A673 (cell line): ENCODE measurements around the gene RAB3B. TPM values are rescaled to one million over a fixed set of nuclear protein-coding genes. Genes with fewer than 3 reads are reported as not detected.
A peak's percentile ranks its signal among the peaks of the same experiment; 100 is the strongest.

Experiments
- BruUV-seq: library from RNA; stranded (reverse); fragments of 400-500 nt; replicated peaks from 2 replicates; lab custom pipeline; 2021; lab: Mats Ljungman, UMichigan
- CTCF ChIA-PET: fragments of 300-600 bp; sonication (Branson Sonifier 250); formaldehyde crosslinking; loops from one replicate; lab custom pipeline; 2022; ENCODE audit warnings: antibody characterized with exemption; lab: Charles Lee
- POLR2A ChIA-PET: fragments of 300-600 bp; sonication (Branson Sonifier 250); formaldehyde crosslinking; loops from one replicate; lab custom pipeline; 2022; ENCODE audit warnings: antibody characterized with exemption; ENCODE audit not compliant: low non-redundant PET; lab: Charles Lee
- DNase-seq: peaks from one replicate; pipeline ENCODE4 v3.0.0-alpha.2; 2015; ENCODE audit warnings: low spot score
- H3K27ac ChIP-seq: fragments of 200-600 bp; sonication (generic); 2 replicates; pipeline ENCODE4 v1.5.1; 2016; ENCODE audit warnings: mixed run types, low read depth, mild to moderate bottlenecking, mixed read lengths, antibody characterized with exemption, low read length; ENCODE audit not compliant: poor library complexity, severe bottlenecking
- H3K27me3 ChIP-seq: fragments of 200-600 bp; sonication (generic); replicated peaks from 2 replicates; pipeline ENCODE4 v1.6.1; 2017; ENCODE audit warnings: mixed run types, low read depth, mild to moderate bottlenecking, mixed read lengths, antibody characterized with exemption, low read length; ENCODE audit not compliant: insufficient read depth, poor library complexity
- H3K36me3 ChIP-seq: fragments of 200-600 bp; sonication (generic); 2 replicates; pipeline ENCODE4 v1.6.1; 2016; ENCODE audit warnings: mixed run types, mild to moderate bottlenecking, mixed read lengths, antibody characterized with exemption, low read length; ENCODE audit not compliant: insufficient read depth, poor library complexity, severe bottlenecking
- H3K4me1 ChIP-seq: fragments of 200-600 bp; sonication (generic); 2 replicates; pipeline ENCODE4 v1.6.1; 2017; ENCODE audit warnings: mixed run types, mild to moderate bottlenecking, mixed read lengths, antibody characterized with exemption, low read length; ENCODE audit not compliant: insufficient read depth, poor library complexity, severe bottlenecking
- H3K4me3 ChIP-seq: fragments of 200-600 bp; sonication (generic); 2 replicates; pipeline ENCODE4 v1.5.1; 2016; ENCODE audit warnings: low read depth, mixed run types, mild to moderate bottlenecking, mixed read lengths, low read length; ENCODE audit not compliant: poor library complexity, severe bottlenecking
- H3K9me3 ChIP-seq: fragments of 200-600 bp; sonication (generic); 2 replicates; pipeline ENCODE4 v1.6.1; 2016; ENCODE audit warnings: mixed run types, low read depth, mild to moderate bottlenecking, mixed read lengths, antibody characterized with exemption, low read length; ENCODE audit not compliant: poor library complexity, severe bottlenecking
- EZH2 ChIP-seq: fragments of 200-600 bp; sonication (generic); IDR thresholded peaks from 2 replicates; pipeline ENCODE4 v1.6.1; 2017; ENCODE audit warnings: borderline replicate concordance, low read depth, mild to moderate bottlenecking, mixed read lengths, antibody characterized with exemption, low read length; ENCODE audit not compliant: poor library complexity, severe bottlenecking
- intact Hi-C: fragments of 100-400 bp; cut with micrococcal nuclease; formaldehyde crosslinking; loops from one replicate; pipeline ENCODE4 v1.10.0; 2022; ENCODE audit not compliant: unreplicated experiment
- total RNA-seq: library from RNA; stranded (reverse); gene quantifications from 2 replicates; pipeline ENCODE4 v1.2.3, GENCODE V29; 2021
- TF ChIP-seq, protein P1 (sequence below): fragments of 300-800, 200-600 bp; sonication (generic); conservative IDR thresholded peaks from 2 replicates; pipeline ENCODE4 v1.5.1; 2017; ENCODE audit warnings: low read depth, mild to moderate bottlenecking, antibody characterized with exemption, low read length, moderate library complexity, mixed read lengths

RAB3B gene
- total RNA-seq, 1 experiment from 2014 or later = 25.5 TPM

DNA sequence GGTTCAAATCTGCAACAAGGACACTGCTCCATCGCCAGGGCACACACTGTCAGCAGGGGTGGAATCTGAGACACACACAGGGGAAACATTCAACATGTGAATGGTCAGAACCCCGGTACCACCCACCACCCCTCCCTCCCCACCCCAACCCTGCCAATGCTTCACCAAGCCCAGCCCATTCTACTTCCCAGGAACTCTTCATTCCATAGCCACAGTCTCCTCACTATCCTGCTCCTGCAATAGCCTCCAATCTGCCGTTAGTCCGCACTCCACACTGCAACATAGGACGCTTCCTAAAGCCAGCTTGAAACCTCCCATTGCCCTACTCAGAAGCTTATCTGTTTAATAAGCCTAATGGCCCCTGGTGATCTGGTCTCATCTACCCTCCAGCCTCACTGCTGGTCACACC is 7.5 kb upstream of the RAB3B start:
- intact Hi-C loops = no loop called here
- ChIA-PET CTCF (interaction anchor here (0.6 to 1.8 kb wide), 2 partner anchors 101 to 351 kb away, joined by 3 to 6 read pairs; no protein-coding TSS in a partner anchor), POLR2A (no interaction called here)
- Histone ChIP-seq H3K36me3 (no peaks in the 10 kb centered on the region), H3K4me1 (peaks cover 11% of the 10 kb centered on the region), H3K27ac (no peak overlapping the region), H3K27me3 (no peaks in the 10 kb centered on the region), H3K4me3 (no peak overlapping the region), H3K9me3 (no peaks in the 10 kb centered on the region)
- DNase-seq = no peak
- BruUV-seq = no TSS peak
- TF ChIP-seq, protein P1, sequence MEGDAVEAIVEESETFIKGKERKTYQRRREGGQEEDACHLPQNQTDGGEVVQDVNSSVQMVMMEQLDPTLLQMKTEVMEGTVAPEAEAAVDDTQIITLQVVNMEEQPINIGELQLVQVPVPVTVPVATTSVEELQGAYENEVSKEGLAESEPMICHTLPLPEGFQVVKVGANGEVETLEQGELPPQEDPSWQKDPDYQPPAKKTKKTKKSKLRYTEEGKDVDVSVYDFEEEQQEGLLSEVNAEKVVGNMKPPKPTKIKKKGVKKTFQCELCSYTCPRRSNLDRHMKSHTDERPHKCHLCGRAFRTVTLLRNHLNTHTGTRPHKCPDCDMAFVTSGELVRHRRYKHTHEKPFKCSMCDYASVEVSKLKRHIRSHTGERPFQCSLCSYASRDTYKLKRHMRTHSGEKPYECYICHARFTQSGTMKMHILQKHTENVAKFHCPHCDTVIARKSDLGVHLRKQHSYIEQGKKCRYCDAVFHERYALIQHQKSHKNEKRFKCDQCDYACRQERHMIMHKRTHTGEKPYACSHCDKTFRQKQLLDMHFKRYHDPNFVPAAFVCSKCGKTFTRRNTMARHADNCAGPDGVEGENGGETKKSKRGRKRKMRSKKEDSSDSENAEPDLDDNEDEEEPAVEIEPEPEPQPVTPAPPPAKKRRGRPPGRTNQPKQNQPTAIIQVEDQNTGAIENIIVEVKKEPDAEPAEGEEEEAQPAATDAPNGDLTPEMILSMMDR = no peak
- no peak for TF ChIP-seq EZH2

DNA sequence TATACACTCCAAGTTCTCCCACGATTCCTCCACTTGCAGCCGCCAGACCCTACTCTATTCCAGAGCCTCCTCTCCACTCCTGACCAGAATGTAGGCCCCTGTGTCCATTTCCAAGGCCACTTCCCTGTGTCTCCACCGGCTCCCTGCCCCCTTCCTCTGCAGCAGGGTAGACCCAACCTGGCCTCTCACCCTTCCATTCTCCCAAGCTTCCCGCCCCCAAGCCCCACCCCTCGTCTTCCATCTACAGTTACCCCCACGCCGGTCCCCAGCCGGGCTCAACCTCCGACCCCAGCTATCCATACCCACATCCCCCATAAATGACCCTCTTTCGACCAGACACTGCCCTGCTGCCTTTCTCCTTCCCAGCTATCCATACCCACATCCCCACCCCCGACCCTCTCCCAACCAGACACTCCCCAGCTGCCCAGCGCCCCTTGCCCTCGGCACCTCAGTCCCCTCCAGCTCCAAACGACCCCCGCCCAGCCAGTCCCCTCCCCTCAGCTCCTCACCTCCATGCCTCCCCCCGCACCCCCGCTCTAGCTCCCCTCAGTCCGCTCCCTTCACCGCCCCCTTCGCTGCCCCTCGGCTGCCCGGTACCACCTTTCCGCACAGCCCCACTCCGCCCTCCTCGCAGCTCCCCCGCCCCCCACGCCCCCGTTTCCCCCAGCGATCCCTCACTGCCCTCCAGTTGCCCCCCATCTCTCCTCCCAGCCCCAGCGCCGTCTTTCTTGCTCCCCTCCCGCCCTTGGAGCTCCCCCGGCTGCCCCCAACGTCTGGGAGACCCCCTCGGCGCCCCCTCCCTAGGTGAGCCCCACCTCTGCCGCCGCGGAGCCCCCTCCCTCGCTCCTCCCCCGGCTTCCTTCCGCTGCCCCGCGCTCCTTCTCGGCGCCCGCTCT is 670 bp downstream of the RAB3B start:
- peak overlapping the region; percentile 70 for H3K27ac ChIP-seq
- H3K4me3 ChIP-seq = peak overlapping the region; percentile 95
- BruUV-seq = no TSS peak
- no peak for DNase-seq
- no peak for TF ChIP-seq EZH2
- POLR2A ChIA-PET = no interaction called here
- intact Hi-C loops = no loop called here
- CTCF ChIA-PET = no interaction called here
- no peaks in the 10 kb centered on the region for H3K27me3 ChIP-seq
- H3K36me3 ChIP-seq = no peaks in the 10 kb centered on the region
- H3K4me1 ChIP-seq = peaks cover 21% of the 10 kb centered on the region
- no peaks in the 10 kb centered on the region for H3K9me3 ChIP-seq

DNA sequence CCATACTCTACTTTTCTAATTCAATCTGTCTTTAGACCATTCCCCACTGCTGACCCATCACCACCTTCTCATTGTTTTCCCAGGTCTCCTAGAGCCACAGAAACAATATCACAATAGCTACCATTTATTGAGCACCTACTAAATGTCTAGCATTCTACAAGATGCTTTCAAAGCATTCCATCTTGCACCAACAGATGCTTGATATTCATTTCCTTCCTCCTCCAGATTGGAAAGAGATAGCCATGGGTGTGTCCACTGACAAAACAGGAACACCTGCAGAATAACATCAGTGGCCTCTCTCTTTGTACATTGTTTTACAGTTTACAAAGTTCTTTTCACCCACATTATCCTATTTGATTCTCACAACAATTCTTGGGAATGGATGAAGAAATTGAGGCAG is 2.2 kb downstream of the RAB3B start:
- no TSS peak for BruUV-seq
- DNase-seq = no peak
- no peak overlapping the region for H3K27ac ChIP-seq
- CTCF ChIA-PET = no interaction called here
- no peaks in the 10 kb centered on the region for H3K36me3 ChIP-seq
- H3K27me3 ChIP-seq = no peaks in the 10 kb centered on the region
- intact Hi-C loops = no loop called here
- no peaks in the 10 kb centered on the region for H3K9me3 ChIP-seq
- TF ChIP-seq EZH2 = no peak
- TF ChIP-seq, protein P1 = no peak
- POLR2A ChIA-PET = no interaction called here
- no peak overlapping the region for H3K4me3 ChIP-seq
- H3K4me1 ChIP-seq = peaks cover 21% of the 10 kb centered on the region
